Endothelial cell (in vitro differentiated cells): ENCODE data around the gene TSC1. TPM values are rescaled to one million over a fixed set of nuclear protein-coding genes. Genes with fewer than 3 reads are reported as not detected.

Experiments
- DNase-seq: peaks from one replicate; pipeline ENCODE4 v3.0.0; 2021; ENCODE audit warnings: low spot score
- H3K27ac Mint-ChIP-seq: one replicate; pipeline ENCODE4 v1.8.0; 2021; ENCODE audit warnings: mixed read lengths, inconsistent platforms; ENCODE audit not compliant: unreplicated experiment
- H3K27me3 Mint-ChIP-seq: one replicate; pipeline ENCODE4 v1.8.0; 2021; ENCODE audit warnings: mild to moderate bottlenecking, moderate library complexity, mixed read lengths, inconsistent platforms; ENCODE audit not compliant: unreplicated experiment
- H3K36me3 Mint-ChIP-seq: one replicate; pipeline ENCODE4 v1.8.0; 2021; ENCODE audit warnings: mild to moderate bottlenecking, low read depth, mixed read lengths, inconsistent platforms; ENCODE audit not compliant: unreplicated experiment
- H3K4me1 Mint-ChIP-seq: one replicate; pipeline ENCODE4 v1.8.0; 2021; ENCODE audit warnings: mild to moderate bottlenecking, mixed read lengths, inconsistent platforms; ENCODE audit not compliant: unreplicated experiment
- H3K4me3 Mint-ChIP-seq: one replicate; pipeline ENCODE4 v1.8.0; 2021; ENCODE audit warnings: mild to moderate bottlenecking, mixed read lengths, inconsistent platforms; ENCODE audit not compliant: unreplicated experiment
- H3K9me3 Mint-ChIP-seq: one replicate; pipeline ENCODE4 v1.8.0; 2021; ENCODE audit warnings: mixed read lengths, inconsistent platforms; ENCODE audit not compliant: unreplicated experiment
- CTCF ChIP-seq: fragments of 200-600 bp; sonication (generic); IDR thresholded peaks from one replicate; pipeline ENCODE4 v1.5.0; 2021; ENCODE audit warnings: antibody characterized with exemption; ENCODE audit not compliant: unreplicated experiment
- total RNA-seq: library from RNA; stranded (reverse); fragmentation: NEBNext Ultra II Directional; extraction: Animal tissue kit (Norgen Biotek cat#: 25700); gene quantifications from one replicate; pipeline ENCODE4 v1.2.1, GENCODE V29; 2021; ENCODE audit not compliant: unreplicated experiment

TSC1 gene
- total RNA-seq, 1 donor from 2014 or later: 65.3 TPM

DNA sequence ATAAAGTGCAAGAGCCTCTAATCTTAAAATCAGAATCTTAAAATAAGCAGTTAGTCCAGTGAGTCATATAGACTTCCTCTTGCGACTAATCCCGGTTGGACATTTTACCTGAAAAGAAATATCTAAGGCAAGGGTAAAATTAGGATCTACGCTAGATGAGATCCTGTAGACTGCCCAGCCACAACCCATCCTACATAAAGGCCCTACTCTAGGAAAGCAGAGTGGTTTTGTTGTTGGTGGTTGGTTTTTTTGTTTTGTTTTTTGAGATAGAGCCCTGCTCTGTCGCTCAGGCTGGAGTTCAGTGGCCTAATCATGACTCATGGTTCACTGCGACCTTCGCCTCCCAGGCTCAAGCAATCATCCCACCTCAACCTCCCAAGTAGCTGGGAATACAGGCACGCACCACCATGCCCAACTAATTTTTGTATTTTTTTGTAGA is 6.9 kb downstream of the TSC1 start:
- TF ChIP-seq CTCF: no peak
- H3K4me1 Mint-ChIP-seq: peaks cover 2% of the 10 kb centered on the region
- H3K36me3 Mint-ChIP-seq: peaks cover 8% of the 10 kb centered on the region
- no peaks in the 10 kb centered on the region for H3K9me3 Mint-ChIP-seq
- no peak for DNase-seq
- no peaks in the 10 kb centered on the region for H3K27me3 Mint-ChIP-seq
- no peak overlapping the region for H3K27ac Mint-ChIP-seq
- H3K4me3 Mint-ChIP-seq: no peak overlapping the region

GRCh38 chr9:132935026-132935425 is 9.4 kb downstream of the TSC1 start:
- Mint-ChIP-seq H3K4me3 (no peak overlapping the region), H3K9me3 (no peaks in the 10 kb centered on the region), H3K27ac (no peak overlapping the region), H3K27me3 (no peaks in the 10 kb centered on the region), H3K36me3 (peaks cover 14% of the 10 kb centered on the region), H3K4me1 (peaks cover 2% of the 10 kb centered on the region)
- DNase-seq: no peak
- no peak for TF ChIP-seq CTCF

DNA sequence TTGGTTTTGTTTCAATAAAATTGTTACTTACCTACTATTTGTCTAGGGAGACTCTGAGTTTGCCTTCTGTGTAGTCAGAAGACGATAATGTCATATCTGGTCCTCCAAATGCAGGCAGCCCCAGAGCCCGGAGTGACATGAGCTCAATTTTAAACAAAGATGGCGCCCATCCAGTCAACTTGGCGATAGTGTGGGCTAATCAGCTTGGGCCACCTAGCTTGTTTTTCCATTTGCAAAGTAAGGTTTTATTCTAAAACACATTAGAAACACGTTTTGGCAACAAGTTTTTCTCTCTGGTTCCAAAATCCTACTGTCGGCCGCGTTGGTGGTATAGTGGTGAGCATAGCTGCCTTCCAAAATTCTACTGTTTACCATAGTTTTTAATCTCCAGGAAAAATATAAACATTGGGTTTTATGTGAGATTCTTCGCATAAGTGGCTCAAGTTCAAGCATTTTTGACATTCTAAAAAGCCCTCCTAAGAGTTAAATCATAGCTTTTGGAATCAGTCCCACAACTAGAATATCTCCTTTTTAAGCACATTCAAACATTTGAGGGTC is 13.2 kb downstream of the TSC1 start:
- Mint-ChIP-seq H3K36me3 (peaks cover 21% of the 10 kb centered on the region), H3K27me3 (no peaks in the 10 kb centered on the region), H3K4me1 (peaks cover 2% of the 10 kb centered on the region), H3K9me3 (no peaks in the 10 kb centered on the region), H3K27ac (no peak overlapping the region), H3K4me3 (no peak overlapping the region)
- DNase-seq: no peak
- TF ChIP-seq CTCF: no peak

DNA sequence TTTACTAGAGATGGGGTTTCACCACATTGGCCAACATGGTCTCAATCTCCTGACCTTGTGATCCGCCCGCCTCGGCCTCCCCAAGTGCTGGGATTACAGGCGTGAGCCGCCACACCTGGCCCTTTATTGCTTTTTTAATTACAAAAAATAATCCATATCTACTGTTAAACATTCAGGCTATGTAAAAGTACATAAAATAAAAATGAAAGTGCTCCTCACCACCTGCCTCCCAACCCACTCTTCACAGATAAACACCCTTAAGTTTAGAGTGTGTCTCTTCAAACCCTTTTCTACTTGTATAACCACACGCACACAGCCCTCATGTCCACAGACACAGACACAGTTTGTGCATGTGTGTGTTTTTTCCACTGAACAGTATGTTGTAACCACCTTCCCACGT is 16.7 kb downstream of the TSC1 start:
- no peaks in the 10 kb centered on the region for H3K9me3 Mint-ChIP-seq
- DNase-seq: no peak
- no peak overlapping the region for H3K27ac Mint-ChIP-seq
- peak overlapping the region; percentile 1 for H3K4me3 Mint-ChIP-seq
- H3K27me3 Mint-ChIP-seq: no peaks in the 10 kb centered on the region
- H3K36me3 Mint-ChIP-seq: peaks cover 31% of the 10 kb centered on the region
- TF ChIP-seq CTCF: no peak
- no peaks in the 10 kb centered on the region for H3K4me1 Mint-ChIP-seq

DNA sequence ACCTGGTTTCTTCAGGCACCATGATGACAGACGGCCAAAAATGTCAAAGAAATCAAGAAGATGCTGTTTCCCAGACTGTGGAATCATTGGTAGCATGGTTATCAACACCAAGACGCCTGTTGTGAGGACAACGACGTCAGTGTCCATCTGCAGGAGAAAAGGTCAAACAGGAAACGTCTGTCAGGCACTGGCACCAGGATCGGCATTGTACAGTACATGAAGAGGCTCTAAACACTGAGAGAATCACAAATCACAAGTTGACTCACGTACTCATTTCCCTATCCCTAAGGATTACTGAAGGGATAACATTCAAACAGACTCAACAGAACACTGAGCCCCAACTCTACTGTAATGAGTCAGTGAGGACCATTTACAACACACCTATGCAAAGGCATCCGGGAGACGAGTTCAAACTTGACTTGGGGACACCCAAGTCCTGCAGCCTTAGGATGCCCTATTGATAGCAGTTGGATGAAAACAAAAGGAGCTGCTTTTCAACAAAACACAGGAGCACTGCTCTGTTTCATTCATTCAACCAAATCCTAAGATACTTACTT is 21.0 kb downstream of the TSC1 start:
- Mint-ChIP-seq H3K36me3 (peaks cover 37% of the 10 kb centered on the region), H3K4me3 (no peak overlapping the region), H3K27ac (no peak overlapping the region), H3K9me3 (no peaks in the 10 kb centered on the region), H3K4me1 (no peaks in the 10 kb centered on the region), H3K27me3 (no peaks in the 10 kb centered on the region)
- no peak for DNase-seq
- no peak for TF ChIP-seq CTCF
